Hepatocyte (in vitro differentiated cells): ENCODE data around the gene ACSL5.

Source experiments
- CTCF ChIP-seq: fragments of 200-600 bp; sonication (generic); IDR thresholded peaks from 2 replicates; pipeline ENCODE4 v1.5.1; 2016; ENCODE audit warnings: antibody characterized with exemption, mild to moderate bottlenecking; ENCODE audit not compliant: poor library complexity
- EZH2 ChIP-seq: fragments of 200-600 bp; sonication (generic); IDR thresholded peaks from 2 replicates; pipeline ENCODE4 v1.6.1; 2016; ENCODE audit warnings: antibody characterized with exemption, mild to moderate bottlenecking, borderline replicate concordance

- TF ChIP-seq EZH2 (no peak), CTCF (no peak)
These were observed 19.4 kb downstream of the ACSL5 start for GRCh38 chr10:112393341-112393740.
